ENCODE measurements around the gene KRT25.

KRT25 gene

DNA sequence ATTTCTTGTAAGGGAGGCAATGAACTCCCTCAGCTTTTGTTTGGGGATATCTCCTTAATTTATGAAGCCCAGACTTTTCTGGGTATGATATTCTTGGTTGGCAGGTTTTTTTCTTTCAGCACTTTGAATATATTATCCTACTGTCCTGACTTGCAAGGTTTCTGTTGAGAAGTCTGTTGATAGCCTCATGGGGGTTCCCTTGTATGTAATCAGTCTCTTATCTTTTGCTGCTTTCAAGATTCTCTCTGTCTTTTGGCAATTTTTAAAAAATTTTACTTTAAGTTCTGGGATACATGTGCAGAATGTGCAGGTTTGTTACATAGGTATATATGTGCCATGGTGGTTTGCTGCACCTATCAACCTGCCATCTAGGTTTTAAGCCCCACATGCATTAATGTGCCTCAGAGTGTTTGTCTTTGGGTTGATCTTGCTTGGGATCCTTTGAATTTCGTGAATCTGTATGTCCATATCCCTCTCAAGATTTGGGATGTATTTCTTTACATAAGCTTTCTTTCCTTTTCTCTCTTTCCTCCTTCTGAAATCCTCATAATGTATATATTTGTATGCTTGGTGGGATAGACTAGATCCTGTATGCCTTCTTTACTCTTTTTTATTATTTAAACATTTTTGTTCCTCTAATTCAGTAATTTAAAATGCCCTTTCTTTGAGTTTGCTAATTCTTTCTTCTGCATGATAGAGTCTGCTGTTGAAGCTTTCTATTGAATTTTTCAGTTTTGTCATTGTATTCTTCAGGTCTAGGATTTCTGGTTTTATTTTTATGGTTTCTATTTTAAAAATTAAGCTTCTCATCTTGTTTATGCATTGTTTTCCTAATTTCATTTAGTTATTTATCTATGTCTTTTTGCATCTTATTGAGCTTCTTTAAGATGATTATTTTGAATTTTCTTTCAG, 5.2 kb upstream of the KRT25 start:
- Histone ChIP-seq H3K27me3 (ENCODE audit: control insufficient read depth in 3 of 3, insufficient read depth in 3 of 3, low read depth in 1 of 3, low read length in 3 of 3) (peaks cover 0 to 2% (median 0%) of the 10 kb centered on the region in 3 experiments), H3K23ac (ENCODE audit: low read depth, low read length, poor library complexity) (no peak overlapping the region), H3K4me3 (ENCODE audit: low read length in 2 of 2) (no peak overlapping the region), H3K36me3 (replicated peaks in 1 of 2; ENCODE audit: control insufficient read depth in 2 of 2, insufficient read depth in 2 of 2, low read length in 2 of 2) (peaks cover 0 to 2% of the 10 kb centered on the region in 2 donors), H2BK5ac (ENCODE audit: low read length) (no peak overlapping the region), H2BK12ac (ENCODE audit: low read length) (no peak overlapping the region), H3K9me3 (replicated peaks in 1 of 2; ENCODE audit: control insufficient read depth in 2 of 2, insufficient read depth in 1 of 2, low read depth in 1 of 2, low read length in 2 of 2) (peaks cover 12 to 13% of the 10 kb centered on the region in 2 donors), H2BK120ac (ENCODE audit: low read depth, low read length) (no peak overlapping the region), H4K91ac (ENCODE audit: low read depth, low read length, poor library complexity) (no peak overlapping the region), H4K8ac (ENCODE audit: low read depth, low read length) (no peak overlapping the region), H3K4me1 (ENCODE audit: control insufficient read depth in 2 of 2, insufficient read depth in 1 of 2, low read depth in 1 of 2, low read length in 2 of 2) (no peaks in the 10 kb centered on the region), H2AK5ac (ENCODE audit: low read depth, low read length) (no peak overlapping the region), H2BK15ac (ENCODE audit: low read length) (no peak overlapping the region), H3K27ac (replicated peaks; ENCODE audit: low read length) (no peak overlapping the region), H3K9ac (ENCODE audit: low read depth, low read length, poor library complexity) (no peak overlapping the region), H2AFZ (ENCODE audit: low read length) (no peak overlapping the region), H3K4ac (ENCODE audit: low read length) (no peak overlapping the region), H3K79me1 (ENCODE audit: low read depth, low read length) (no peaks in the 10 kb centered on the region), H3K18ac (ENCODE audit: low read length) (no peak overlapping the region), H3K14ac (ENCODE audit: low read length) (no peak overlapping the region), H3K4me2 (ENCODE audit: insufficient read depth, low read length, poor library complexity, severe bottlenecking) (no peak overlapping the region)
- no CpG with 5 or more reads among the region's 1 CpG for WGBS, 2 donors (ENCODE audit: extremely low coverage in 2 of 2, insufficient read length in 2 of 2, insufficient replicate concordance in 1 of 2)
- DNase-seq (ENCODE audit: low spot score), result no peak

DNA sequence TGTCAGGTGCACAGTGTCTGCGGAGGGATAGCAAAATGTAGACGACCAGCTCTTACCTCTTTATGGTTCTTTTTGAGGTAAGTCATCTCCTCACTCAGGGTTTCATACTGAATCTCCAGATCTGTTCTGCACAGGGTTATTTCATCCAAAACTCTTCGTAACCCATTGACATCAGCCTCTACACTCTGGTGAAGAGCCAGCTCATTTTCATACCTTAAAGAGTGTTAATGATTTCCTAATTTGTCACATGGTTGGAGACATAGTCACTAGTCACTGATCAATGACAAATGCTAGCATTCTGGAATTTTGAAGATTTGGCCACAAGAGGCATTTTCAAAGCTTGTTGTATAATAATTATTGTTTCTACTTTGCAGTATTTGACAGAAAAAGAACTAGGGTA, 1.3 kb downstream of the KRT25 start:
- Histone ChIP-seq H2AFZ (ENCODE audit: low read length) (no peak overlapping the region), H3K36me3 (replicated peaks in 1 of 2; ENCODE audit: control insufficient read depth in 2 of 2, insufficient read depth in 2 of 2, low read length in 2 of 2) (no peaks in the 10 kb centered on the region), H3K79me1 (ENCODE audit: low read depth, low read length) (no peaks in the 10 kb centered on the region), H2BK12ac (ENCODE audit: low read length) (no peak overlapping the region), H3K9me3 (replicated peaks in 1 of 2; ENCODE audit: control insufficient read depth in 2 of 2, insufficient read depth in 1 of 2, low read depth in 1 of 2, low read length in 2 of 2) (no peaks in the 10 kb centered on the region), H2BK15ac (ENCODE audit: low read length) (no peak overlapping the region), H3K23ac (ENCODE audit: low read depth, low read length, poor library complexity) (no peak overlapping the region), H3K4ac (ENCODE audit: low read length) (no peak overlapping the region), H3K4me2 (ENCODE audit: insufficient read depth, low read length, poor library complexity, severe bottlenecking) (no peak overlapping the region), H3K27ac (replicated peaks; ENCODE audit: low read length) (no peak overlapping the region), H2BK5ac (ENCODE audit: low read length) (no peak overlapping the region), H4K91ac (ENCODE audit: low read depth, low read length, poor library complexity) (no peak overlapping the region), H3K9ac (ENCODE audit: low read depth, low read length, poor library complexity) (no peak overlapping the region), H3K14ac (ENCODE audit: low read length) (no peak overlapping the region), H3K27me3 (ENCODE audit: control insufficient read depth in 3 of 3, insufficient read depth in 3 of 3, low read depth in 1 of 3, low read length in 3 of 3) (peaks cover 0 to 6% (median 0%) of the 10 kb centered on the region in 3 experiments), H3K4me3 (ENCODE audit: low read length in 2 of 2) (no peak overlapping the region), H2BK120ac (ENCODE audit: low read depth, low read length) (no peak overlapping the region), H3K4me1 (ENCODE audit: control insufficient read depth in 2 of 2, insufficient read depth in 1 of 2, low read depth in 1 of 2, low read length in 2 of 2) (no peaks in the 10 kb centered on the region), H3K18ac (ENCODE audit: low read length) (no peak overlapping the region), H2AK5ac (ENCODE audit: low read depth, low read length) (no peak overlapping the region), H4K8ac (ENCODE audit: low read depth, low read length) (no peak overlapping the region)
- no peak for DNase-seq (ENCODE audit: low spot score)
- no CpG with 5 or more reads among the region's 3 CpGs for WGBS, 2 donors (ENCODE audit: extremely low coverage in 2 of 2, insufficient read length in 2 of 2, insufficient replicate concordance in 1 of 2)

DNA sequence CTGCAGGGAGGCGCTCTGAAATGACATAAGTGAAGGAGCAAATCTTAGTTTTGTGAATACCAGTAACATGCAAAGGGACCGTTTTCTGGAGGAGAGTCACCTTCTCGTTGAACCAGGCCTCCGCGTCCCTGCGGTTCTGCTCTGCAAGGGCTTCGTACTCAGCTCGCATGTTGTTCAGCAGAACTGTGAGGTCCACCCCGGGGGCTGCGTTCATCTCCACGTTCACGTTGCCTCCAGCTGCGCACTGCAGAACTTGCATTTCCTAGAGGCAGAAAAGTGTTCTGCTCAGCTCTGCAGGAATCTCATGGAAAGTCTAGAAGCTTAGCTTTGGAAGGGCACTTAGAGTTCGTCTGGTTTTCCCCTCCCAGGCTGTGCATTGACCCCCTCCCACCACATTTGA, 4.1 kb downstream of the KRT25 start:
- Histone ChIP-seq H3K14ac (ENCODE audit: low read length) (no peak overlapping the region), H2BK15ac (ENCODE audit: low read length) (no peak overlapping the region), H2BK12ac (ENCODE audit: low read length) (no peak overlapping the region), H3K4ac (ENCODE audit: low read length) (no peak overlapping the region), H4K8ac (ENCODE audit: low read depth, low read length) (no peak overlapping the region), H3K27ac (replicated peaks; ENCODE audit: low read length) (no peak overlapping the region), H3K9ac (ENCODE audit: low read depth, low read length, poor library complexity) (no peak overlapping the region), H2BK120ac (ENCODE audit: low read depth, low read length) (no peak overlapping the region), H3K23ac (ENCODE audit: low read depth, low read length, poor library complexity) (no peak overlapping the region), H3K79me1 (ENCODE audit: low read depth, low read length) (no peaks in the 10 kb centered on the region), H2BK5ac (ENCODE audit: low read length) (no peak overlapping the region), H3K4me3 (ENCODE audit: low read length in 2 of 2) (no peak overlapping the region), H3K4me1 (ENCODE audit: control insufficient read depth in 2 of 2, insufficient read depth in 1 of 2, low read depth in 1 of 2, low read length in 2 of 2) (no peaks in the 10 kb centered on the region), H3K4me2 (ENCODE audit: insufficient read depth, low read length, poor library complexity, severe bottlenecking) (no peak overlapping the region), H3K9me3 (replicated peaks in 1 of 2; ENCODE audit: control insufficient read depth in 2 of 2, insufficient read depth in 1 of 2, low read depth in 1 of 2, low read length in 2 of 2) (no peaks in the 10 kb centered on the region), H4K91ac (ENCODE audit: low read depth, low read length, poor library complexity) (no peak overlapping the region), H3K27me3 (ENCODE audit: control insufficient read depth in 3 of 3, insufficient read depth in 3 of 3, low read depth in 1 of 3, low read length in 3 of 3) (peaks cover 0 to 6% (median 0%) of the 10 kb centered on the region in 3 experiments), H2AK5ac (ENCODE audit: low read depth, low read length) (no peak overlapping the region), H3K18ac (ENCODE audit: low read length) (no peak overlapping the region), H2AFZ (ENCODE audit: low read length) (no peak overlapping the region), H3K36me3 (replicated peaks in 1 of 2; ENCODE audit: control insufficient read depth in 2 of 2, insufficient read depth in 2 of 2, low read length in 2 of 2) (no peaks in the 10 kb centered on the region)
- no peak for DNase-seq (ENCODE audit: low spot score)
- WGBS, 2 donors (ENCODE audit: extremely low coverage in 2 of 2, insufficient read length in 2 of 2, insufficient replicate concordance in 1 of 2), result no CpG with 5 or more reads among the region's 14 CpGs

DNA sequence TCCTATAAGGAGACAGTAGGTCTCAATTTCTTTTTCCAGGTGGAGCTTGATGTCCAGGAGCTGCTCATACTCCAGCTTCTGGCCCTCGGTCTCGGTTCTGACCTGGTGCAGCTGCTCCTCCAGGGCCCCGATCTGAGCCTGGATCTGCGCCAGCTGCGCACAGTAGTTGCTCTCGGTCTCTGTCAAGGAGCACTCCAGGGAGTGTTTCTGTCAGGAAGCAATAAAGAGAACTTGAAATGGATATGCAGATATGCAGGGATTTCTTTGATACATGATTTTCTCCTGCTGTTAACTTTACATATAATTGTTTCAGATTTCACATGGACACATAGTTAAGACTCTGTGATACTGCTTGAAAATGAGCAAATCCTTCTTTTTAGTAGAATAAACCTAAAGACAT, 4.7 kb downstream of the KRT25 start:
- Histone ChIP-seq H3K27me3 (ENCODE audit: control insufficient read depth in 3 of 3, insufficient read depth in 3 of 3, low read depth in 1 of 3, low read length in 3 of 3) (peaks cover 0 to 6% (median 0%) of the 10 kb centered on the region in 3 experiments), H4K91ac (ENCODE audit: low read depth, low read length, poor library complexity) (no peak overlapping the region), H3K4me1 (ENCODE audit: control insufficient read depth in 2 of 2, insufficient read depth in 1 of 2, low read depth in 1 of 2, low read length in 2 of 2) (no peaks in the 10 kb centered on the region), H3K14ac (ENCODE audit: low read length) (no peak overlapping the region), H4K8ac (ENCODE audit: low read depth, low read length) (no peak overlapping the region), H3K9me3 (replicated peaks in 1 of 2; ENCODE audit: control insufficient read depth in 2 of 2, insufficient read depth in 1 of 2, low read depth in 1 of 2, low read length in 2 of 2) (no peaks in the 10 kb centered on the region), H2BK5ac (ENCODE audit: low read length) (no peak overlapping the region), H3K9ac (ENCODE audit: low read depth, low read length, poor library complexity) (no peak overlapping the region), H3K18ac (ENCODE audit: low read length) (no peak overlapping the region), H3K4me3 (ENCODE audit: low read length in 2 of 2) (no peak overlapping the region), H3K36me3 (replicated peaks in 1 of 2; ENCODE audit: control insufficient read depth in 2 of 2, insufficient read depth in 2 of 2, low read length in 2 of 2) (no peaks in the 10 kb centered on the region), H3K27ac (replicated peaks; ENCODE audit: low read length) (no peak overlapping the region), H2BK120ac (ENCODE audit: low read depth, low read length) (no peak overlapping the region), H2BK12ac (ENCODE audit: low read length) (no peak overlapping the region), H3K79me1 (ENCODE audit: low read depth, low read length) (no peaks in the 10 kb centered on the region), H3K4ac (ENCODE audit: low read length) (no peak overlapping the region), H2AK5ac (ENCODE audit: low read depth, low read length) (no peak overlapping the region), H3K23ac (ENCODE audit: low read depth, low read length, poor library complexity) (no peak overlapping the region), H3K4me2 (ENCODE audit: insufficient read depth, low read length, poor library complexity, severe bottlenecking) (no peak overlapping the region), H2BK15ac (ENCODE audit: low read length) (no peak overlapping the region), H2AFZ (ENCODE audit: low read length) (no peak overlapping the region)
- DNase-seq (ENCODE audit: low spot score), result no peak
- no CpG with 5 or more reads among the region's 6 CpGs for WGBS, 2 donors (ENCODE audit: extremely low coverage in 2 of 2, insufficient read length in 2 of 2, insufficient replicate concordance in 1 of 2)

Measured in neuronal stem cell (in vitro differentiated cells).